Measurements from ENCODE around the gene METTL9.

DNA sequence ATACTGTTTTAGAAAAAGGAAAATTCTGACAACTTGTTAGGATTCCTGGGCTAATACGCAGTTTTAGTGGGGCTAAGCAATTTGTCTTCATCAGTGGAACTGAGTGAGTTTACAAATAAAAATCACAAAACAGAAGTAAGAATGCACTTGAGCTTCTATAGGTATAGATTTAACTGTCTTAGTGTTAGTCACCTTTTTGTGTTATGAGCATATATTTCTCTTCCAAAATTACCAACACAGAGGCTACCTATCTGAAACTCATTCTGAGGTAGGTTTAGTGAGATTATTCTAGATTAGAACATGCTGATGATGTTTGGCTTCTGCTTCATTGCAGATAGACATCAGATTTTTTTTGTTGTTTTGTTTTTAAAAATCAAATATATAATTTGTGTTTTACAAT is 23.2 kb downstream of the METTL9 start:
- TF ChIP-seq SALL2 (tag by site-specific recombination; IDR thresholded peaks at IDR 0.05; ENCODE audit: borderline replicate concordance) (no peak), ZNF596 (tag by site-specific recombination; IDR thresholded peaks at IDR 0.05) (no peak), BCL11A (tag by site-specific recombination; IDR thresholded peaks at IDR 0.05; ENCODE audit: low read depth) (no peak), ZNF248 (tag by site-specific recombination; IDR thresholded peaks at IDR 0.05) (no peak), ZNF23 (tag by site-specific recombination; IDR thresholded peaks at IDR 0.05; ENCODE audit: borderline replicate concordance) (no peak), ZNF549 (tag by site-specific recombination; IDR thresholded peaks at IDR 0.05) (no peak)
- TF ChIP-seq, protein P1, sequence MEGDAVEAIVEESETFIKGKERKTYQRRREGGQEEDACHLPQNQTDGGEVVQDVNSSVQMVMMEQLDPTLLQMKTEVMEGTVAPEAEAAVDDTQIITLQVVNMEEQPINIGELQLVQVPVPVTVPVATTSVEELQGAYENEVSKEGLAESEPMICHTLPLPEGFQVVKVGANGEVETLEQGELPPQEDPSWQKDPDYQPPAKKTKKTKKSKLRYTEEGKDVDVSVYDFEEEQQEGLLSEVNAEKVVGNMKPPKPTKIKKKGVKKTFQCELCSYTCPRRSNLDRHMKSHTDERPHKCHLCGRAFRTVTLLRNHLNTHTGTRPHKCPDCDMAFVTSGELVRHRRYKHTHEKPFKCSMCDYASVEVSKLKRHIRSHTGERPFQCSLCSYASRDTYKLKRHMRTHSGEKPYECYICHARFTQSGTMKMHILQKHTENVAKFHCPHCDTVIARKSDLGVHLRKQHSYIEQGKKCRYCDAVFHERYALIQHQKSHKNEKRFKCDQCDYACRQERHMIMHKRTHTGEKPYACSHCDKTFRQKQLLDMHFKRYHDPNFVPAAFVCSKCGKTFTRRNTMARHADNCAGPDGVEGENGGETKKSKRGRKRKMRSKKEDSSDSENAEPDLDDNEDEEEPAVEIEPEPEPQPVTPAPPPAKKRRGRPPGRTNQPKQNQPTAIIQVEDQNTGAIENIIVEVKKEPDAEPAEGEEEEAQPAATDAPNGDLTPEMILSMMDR (tag by site-specific recombination; IDR thresholded peaks at IDR 0.05): no peak
- TF ChIP-seq, protein P2, sequence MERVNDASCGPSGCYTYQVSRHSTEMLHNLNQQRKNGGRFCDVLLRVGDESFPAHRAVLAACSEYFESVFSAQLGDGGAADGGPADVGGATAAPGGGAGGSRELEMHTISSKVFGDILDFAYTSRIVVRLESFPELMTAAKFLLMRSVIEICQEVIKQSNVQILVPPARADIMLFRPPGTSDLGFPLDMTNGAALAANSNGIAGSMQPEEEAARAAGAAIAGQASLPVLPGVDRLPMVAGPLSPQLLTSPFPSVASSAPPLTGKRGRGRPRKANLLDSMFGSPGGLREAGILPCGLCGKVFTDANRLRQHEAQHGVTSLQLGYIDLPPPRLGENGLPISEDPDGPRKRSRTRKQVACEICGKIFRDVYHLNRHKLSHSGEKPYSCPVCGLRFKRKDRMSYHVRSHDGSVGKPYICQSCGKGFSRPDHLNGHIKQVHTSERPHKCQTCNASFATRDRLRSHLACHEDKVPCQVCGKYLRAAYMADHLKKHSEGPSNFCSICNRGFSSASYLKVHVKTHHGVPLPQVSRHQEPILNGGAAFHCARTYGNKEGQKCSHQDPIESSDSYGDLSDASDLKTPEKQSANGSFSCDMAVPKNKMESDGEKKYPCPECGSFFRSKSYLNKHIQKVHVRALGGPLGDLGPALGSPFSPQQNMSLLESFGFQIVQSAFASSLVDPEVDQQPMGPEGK (tag by site-specific recombination; IDR thresholded peaks at IDR 0.05): no peak
- TF ChIP-seq, protein P3, sequence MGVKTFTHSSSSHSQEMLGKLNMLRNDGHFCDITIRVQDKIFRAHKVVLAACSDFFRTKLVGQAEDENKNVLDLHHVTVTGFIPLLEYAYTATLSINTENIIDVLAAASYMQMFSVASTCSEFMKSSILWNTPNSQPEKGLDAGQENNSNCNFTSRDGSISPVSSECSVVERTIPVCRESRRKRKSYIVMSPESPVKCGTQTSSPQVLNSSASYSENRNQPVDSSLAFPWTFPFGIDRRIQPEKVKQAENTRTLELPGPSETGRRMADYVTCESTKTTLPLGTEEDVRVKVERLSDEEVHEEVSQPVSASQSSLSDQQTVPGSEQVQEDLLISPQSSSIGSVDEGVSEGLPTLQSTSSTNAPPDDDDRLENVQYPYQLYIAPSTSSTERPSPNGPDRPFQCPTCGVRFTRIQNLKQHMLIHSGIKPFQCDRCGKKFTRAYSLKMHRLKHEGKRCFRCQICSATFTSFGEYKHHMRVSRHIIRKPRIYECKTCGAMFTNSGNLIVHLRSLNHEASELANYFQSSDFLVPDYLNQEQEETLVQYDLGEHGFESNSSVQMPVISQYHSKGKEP (tag by site-specific recombination; IDR thresholded peaks at IDR 0.05): no peak
- TF ChIP-seq, protein P4, sequence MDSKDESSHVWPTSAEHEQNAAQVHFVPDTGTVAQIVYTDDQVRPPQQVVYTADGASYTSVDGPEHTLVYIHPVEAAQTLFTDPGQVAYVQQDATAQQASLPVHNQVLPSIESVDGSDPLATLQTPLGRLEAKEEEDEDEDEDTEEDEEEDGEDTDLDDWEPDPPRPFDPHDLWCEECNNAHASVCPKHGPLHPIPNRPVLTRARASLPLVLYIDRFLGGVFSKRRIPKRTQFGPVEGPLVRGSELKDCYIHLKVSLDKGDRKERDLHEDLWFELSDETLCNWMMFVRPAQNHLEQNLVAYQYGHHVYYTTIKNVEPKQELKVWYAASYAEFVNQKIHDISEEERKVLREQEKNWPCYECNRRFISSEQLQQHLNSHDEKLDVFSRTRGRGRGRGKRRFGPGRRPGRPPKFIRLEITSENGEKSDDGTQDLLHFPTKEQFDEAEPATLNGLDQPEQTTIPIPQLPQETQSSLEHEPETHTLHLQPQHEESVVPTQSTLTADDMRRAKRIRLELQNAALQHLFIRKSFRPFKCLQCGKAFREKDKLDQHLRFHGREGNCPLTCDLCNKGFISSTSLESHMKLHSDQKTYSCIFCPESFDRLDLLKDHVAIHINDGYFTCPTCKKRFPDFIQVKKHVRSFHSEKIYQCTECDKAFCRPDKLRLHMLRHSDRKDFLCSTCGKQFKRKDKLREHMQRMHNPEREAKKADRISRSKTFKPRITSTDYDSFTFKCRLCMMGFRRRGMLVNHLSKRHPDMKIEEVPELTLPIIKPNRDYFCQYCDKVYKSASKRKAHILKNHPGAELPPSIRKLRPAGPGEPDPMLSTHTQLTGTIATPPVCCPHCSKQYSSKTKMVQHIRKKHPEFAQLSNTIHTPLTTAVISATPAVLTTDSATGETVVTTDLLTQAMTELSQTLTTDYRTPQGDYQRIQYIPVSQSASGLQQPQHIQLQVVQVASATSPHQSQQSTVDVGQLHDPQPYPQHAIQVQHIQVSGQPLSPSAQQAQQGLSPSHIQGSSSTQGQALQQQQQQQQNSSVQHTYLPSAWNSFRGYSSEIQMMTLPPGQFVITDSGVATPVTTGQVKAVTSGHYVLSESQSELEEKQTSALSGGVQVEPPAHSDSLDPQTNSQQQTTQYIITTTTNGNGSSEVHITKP (tag by site-specific recombination; IDR thresholded peaks at IDR 0.05): no peak
